Astrocyte of the cerebellum (primary cell): Measurements from ENCODE around the gene COMMD4.

ENCODE experiments used
- DNase-seq: peaks from one replicate; pipeline ENCODE4 v3.0.0-alpha.2; 2011; ENCODE audit warnings: low read depth
- H3K4me3 ChIP-seq: 2 replicates; pipeline ENCODE4 v1.5.1; 2011; ENCODE audit warnings: mild to moderate bottlenecking, low read depth, low read length, moderate library complexity
- in situ Hi-C: cut with HindIII; loops from 2 replicates; pipeline ENCODE4 v1.10.0; 2017; ENCODE audit warnings: low sequenced_read_pairs
- TF ChIP-seq, protein P1 (sequence below): IDR thresholded peaks from 2 replicates; pipeline ENCODE4 v1.5.1; 2012; ENCODE audit warnings: low read length, low read depth, moderate library complexity, mild to moderate bottlenecking; ENCODE audit errors: missing control alignments

COMMD4 gene

DNA sequence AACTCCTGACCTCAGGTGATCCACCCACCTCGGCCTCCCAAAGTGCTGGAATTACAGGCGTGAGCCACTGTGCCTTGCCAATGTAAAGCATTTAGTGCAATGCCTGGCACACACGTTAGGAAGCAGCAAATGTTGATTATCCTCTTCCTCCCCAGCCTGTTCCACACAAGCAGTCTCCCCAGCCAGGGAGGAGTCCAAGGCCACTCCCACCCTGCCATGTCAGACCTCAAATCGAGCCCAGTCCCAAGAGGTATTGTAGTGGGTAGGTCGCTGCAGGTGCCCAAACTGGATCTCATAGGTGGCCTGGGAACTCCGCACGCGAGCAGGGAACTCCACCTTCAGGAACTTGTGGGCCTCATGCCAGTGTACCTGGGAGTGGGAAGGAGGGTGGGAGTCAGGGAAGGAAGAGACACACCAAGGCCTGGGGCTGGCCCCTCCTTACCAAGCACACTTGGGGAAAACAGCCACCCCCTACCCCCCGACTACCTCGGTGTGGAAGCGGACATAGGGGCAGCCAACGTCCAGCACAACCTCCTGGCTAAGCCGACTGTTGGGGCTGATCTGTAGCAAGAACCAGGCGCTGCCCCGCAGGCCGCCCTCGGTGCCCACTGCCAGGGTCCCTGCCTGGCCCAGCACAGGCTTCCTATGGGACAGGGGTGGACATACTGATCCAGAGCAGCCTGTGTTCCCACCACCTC is 22.3 kb downstream of the COMMD4 start:
- no peak for DNase-seq
- no peak overlapping the region for H3K4me3 ChIP-seq
- TF ChIP-seq, protein P1, sequence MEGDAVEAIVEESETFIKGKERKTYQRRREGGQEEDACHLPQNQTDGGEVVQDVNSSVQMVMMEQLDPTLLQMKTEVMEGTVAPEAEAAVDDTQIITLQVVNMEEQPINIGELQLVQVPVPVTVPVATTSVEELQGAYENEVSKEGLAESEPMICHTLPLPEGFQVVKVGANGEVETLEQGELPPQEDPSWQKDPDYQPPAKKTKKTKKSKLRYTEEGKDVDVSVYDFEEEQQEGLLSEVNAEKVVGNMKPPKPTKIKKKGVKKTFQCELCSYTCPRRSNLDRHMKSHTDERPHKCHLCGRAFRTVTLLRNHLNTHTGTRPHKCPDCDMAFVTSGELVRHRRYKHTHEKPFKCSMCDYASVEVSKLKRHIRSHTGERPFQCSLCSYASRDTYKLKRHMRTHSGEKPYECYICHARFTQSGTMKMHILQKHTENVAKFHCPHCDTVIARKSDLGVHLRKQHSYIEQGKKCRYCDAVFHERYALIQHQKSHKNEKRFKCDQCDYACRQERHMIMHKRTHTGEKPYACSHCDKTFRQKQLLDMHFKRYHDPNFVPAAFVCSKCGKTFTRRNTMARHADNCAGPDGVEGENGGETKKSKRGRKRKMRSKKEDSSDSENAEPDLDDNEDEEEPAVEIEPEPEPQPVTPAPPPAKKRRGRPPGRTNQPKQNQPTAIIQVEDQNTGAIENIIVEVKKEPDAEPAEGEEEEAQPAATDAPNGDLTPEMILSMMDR, result no peak
- in situ Hi-C loops, result no loop called here

DNA sequence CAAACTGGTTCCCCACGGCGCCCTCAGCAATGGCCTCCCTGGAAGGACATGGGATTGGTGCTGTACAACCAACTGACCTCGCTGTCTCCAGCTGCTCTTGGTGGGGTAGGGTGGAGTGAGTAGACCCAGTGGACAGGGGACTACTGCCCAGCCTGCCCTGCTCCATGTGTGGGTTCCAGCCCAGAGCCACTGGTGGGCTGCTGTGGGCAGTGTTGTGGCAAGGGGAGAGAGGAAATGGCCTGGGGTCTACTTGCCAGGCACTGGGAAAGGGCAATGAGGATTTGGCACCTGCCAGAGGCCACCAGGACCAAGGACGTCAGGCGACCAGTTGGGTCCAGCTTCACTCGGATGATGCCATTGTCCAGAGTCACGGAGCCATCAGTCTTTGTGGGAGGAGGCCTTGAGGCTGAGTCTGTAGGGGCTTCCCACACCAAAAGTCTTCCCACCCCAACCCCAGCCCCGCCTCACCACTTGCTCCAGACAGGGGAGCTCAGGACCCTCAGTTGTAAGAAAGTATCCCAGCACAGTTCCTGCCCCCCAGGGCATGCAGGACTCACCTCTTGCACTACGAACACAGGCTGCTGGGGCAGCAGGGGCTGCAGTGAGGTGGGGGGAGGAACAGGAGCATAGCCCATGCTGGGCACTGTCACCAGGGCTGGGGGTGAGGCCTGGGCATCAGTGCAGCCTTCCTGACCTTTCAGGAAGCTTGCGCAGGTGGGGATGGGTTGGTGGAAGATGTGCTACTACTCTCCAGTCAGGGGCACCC is 23.1 kb downstream of the COMMD4 start:
- TF ChIP-seq, protein P1, result no peak
- no peak overlapping the region for H3K4me3 ChIP-seq
- no peak for DNase-seq
- in situ Hi-C loops, result no loop called here

DNA sequence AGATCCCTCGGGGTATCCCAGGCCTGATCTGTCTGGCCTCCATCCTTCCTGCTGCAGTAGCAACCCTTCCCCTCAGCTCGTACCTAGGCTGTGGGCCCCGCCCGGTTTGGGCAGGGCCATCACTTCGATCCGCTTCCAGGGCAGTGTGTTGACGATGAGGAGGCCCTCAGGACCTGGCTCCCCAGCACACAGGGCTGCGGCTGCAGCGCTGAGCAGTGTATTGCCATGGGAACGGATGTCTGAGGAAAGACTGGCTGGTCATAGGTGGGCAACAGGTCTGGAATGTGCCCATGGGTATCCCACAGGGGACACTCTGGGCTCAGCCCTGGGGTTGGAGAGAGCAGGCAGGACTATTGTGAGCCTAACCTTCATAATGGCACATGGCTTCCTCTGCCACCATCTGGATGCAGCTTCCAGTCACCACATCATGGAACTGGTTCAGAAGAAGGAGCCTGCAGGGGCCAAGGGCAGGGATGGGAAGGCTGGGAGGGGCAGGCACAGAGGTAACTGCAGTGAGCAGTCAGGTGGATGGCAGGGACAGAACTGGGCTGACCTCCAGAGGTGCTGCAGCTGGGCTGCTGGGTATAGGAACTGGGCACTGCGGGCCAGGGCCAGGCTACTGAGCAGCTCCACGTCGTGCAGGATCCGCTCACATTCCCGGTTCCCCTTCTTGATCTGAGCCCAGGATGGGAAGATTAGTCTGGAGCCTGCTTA is 23.8 kb downstream of the COMMD4 start:
- no peak overlapping the region for H3K4me3 ChIP-seq
- in situ Hi-C loops, result no loop called here
- TF ChIP-seq, protein P1, result no peak
- no peak for DNase-seq

DNA sequence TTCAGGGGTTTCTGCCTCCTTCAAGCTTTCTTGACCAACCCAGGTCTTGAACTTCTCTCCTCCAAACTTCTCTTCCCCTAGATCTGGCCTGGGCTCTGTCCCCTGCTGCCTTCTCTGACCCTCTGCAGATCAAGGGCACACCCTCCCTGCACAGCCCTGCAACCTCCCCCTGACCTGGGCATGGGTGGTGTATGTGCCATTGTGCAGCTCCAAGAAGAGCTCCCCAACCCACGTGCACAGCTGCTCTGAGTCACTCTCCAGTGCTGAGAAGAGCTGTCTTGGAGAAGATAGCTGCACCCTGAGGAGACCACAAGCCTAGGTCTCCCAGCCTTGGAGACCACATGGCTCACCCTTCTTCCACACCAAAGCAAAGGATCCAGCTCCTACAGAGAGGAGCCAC is 24.5 kb downstream of the COMMD4 start:
- H3K4me3 ChIP-seq, result no peak overlapping the region
- DNase-seq, result no peak
- in situ Hi-C loops, result no loop called here
- TF ChIP-seq, protein P1, result no peak

DNA sequence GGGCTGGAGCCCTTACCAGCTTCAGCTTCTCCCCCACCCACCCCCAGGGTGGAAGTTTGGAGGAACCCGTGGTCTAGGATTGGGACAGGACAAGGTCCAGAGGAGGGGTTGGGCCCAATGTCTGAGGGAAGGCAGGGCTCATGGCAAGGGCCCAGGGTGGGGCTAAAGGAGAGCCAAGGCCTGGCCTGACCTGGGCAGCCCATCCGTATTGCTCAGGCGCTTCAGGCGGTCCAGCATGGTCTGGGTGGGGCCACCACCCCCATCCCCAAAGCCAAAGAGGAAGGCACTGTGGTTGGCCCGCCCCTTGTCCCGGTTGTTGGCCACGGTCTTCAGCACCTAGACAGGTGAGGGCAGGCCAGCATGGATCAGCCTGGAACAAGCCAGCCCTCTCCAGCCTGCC is 25.0 kb downstream of the COMMD4 start:
- TF ChIP-seq, protein P1, result no peak

DNA sequence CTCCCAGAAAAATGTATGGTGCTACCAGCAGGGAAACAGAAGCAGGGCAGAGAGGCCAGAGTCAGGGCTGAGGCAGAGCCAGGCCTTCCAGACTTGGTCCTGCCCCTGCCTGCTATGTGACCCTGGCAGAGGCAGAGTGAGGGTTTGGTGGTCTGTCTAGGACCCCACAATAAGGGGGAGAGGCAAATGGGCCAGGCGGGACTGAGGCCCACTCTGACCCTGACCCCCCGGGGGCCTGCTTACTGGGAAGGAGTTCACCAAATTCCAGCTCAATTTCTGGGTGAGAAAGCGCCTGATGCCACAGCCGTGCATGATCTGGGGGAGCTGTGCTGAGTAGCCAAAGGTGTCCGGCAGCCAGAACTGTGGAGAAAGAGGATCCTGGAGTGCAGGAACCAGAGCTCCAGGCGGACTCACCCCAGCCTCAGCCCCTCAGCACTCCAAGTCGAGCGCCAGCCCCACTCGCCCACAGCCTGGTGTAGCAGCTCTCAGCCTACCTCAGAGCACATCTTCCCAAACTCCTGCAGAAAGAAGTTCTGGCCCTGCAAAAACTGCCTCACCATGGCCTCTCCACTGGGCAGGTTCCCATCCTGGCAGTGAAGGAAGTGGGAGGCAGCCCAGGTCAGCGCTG is 25.6 kb downstream of the COMMD4 start:
- DNase-seq, result no peak
- TF ChIP-seq, protein P1, result no peak
- no peak overlapping the region for H3K4me3 ChIP-seq
- in situ Hi-C loops, result no loop called here

More for the DNA sequence above, 25.0 kb downstream of the COMMD4 start:
- H3K4me3 ChIP-seq, result no peak overlapping the region
- in situ Hi-C loops, result no loop called here
- DNase-seq, result no peak
